ENCODE data around the gene FAM110A.
A peak's percentile ranks its signal among the peaks of the same experiment; 100 is the strongest.

Gene FAM110A

DNA sequence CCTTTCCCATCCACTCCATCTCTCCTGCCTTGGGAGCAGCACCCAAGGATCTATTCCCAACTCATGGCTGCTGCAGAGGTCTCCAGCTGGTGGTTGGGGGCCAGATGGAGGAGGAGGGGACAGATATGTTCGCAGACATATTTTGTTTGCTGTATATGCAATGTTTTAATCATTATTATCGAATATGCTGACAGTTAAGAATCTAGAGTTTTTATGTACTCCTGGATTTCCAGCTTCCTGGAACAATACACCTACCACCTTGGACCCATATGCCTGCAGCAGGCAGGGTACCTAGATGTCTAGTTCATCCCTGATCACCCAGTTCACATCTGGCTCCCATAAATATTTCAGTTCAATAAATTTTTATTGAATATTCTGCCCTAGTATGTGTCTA, 9.0 kb downstream of the FAM110A start:
- TF ChIP-seq, protein P1, sequence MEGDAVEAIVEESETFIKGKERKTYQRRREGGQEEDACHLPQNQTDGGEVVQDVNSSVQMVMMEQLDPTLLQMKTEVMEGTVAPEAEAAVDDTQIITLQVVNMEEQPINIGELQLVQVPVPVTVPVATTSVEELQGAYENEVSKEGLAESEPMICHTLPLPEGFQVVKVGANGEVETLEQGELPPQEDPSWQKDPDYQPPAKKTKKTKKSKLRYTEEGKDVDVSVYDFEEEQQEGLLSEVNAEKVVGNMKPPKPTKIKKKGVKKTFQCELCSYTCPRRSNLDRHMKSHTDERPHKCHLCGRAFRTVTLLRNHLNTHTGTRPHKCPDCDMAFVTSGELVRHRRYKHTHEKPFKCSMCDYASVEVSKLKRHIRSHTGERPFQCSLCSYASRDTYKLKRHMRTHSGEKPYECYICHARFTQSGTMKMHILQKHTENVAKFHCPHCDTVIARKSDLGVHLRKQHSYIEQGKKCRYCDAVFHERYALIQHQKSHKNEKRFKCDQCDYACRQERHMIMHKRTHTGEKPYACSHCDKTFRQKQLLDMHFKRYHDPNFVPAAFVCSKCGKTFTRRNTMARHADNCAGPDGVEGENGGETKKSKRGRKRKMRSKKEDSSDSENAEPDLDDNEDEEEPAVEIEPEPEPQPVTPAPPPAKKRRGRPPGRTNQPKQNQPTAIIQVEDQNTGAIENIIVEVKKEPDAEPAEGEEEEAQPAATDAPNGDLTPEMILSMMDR (IDR thresholded peaks at IDR 0.05; ENCODE audit: low read depth, low read length): no peak
- Histone ChIP-seq H3K27me3 (ENCODE audit: insufficient read depth, low read depth, severe bottlenecking) (no peaks in the 10 kb centered on the region), H3K4me3 (ENCODE audit: low read depth, low read length) (no peak overlapping the region)

DNA sequence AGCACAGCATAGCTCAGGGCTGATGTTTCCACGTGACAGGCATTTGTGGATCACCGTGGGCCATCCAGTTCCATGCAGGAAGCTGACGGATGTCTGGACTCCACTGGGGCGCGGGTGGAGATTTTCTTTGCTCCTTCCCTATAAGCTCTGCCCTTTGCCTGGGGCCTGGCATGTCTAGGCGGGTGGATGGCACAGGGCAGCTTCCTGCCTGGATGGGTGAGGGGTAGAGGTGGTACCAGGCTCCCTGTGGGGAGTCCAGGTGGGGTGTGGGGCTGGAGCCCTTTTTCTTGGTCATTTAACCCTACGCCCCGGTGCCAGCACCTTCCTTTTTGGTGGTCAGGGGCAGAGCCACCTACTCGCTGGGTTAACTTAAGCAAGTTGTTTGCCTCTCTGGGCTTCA, 10.4 kb downstream of the FAM110A start:
- Histone ChIP-seq H3K27ac (peak overlapping the region; percentile 37), H3K4me3 (ENCODE audit: low read depth, low read length) (no peak overlapping the region), H3K36me3 (peaks cover 12% of the 10 kb centered on the region), H3K9me3 (ENCODE audit: severe bottlenecking) (no peaks in the 10 kb centered on the region), H3K27me3 (ENCODE audit: insufficient read depth, low read depth, severe bottlenecking) (no peaks in the 10 kb centered on the region)
- TF ChIP-seq, protein P1 (IDR thresholded peaks at IDR 0.05; ENCODE audit: low read depth, low read length): no peak
- no peak for DNase-seq

More for the DNA sequence above, 9.0 kb downstream of the FAM110A start:
- Histone ChIP-seq H3K9me3 (ENCODE audit: severe bottlenecking) (no peaks in the 10 kb centered on the region), H3K27ac (no peak overlapping the region), H3K36me3 (peaks cover 9% of the 10 kb centered on the region)
- DNase-seq: no peak

DNA sequence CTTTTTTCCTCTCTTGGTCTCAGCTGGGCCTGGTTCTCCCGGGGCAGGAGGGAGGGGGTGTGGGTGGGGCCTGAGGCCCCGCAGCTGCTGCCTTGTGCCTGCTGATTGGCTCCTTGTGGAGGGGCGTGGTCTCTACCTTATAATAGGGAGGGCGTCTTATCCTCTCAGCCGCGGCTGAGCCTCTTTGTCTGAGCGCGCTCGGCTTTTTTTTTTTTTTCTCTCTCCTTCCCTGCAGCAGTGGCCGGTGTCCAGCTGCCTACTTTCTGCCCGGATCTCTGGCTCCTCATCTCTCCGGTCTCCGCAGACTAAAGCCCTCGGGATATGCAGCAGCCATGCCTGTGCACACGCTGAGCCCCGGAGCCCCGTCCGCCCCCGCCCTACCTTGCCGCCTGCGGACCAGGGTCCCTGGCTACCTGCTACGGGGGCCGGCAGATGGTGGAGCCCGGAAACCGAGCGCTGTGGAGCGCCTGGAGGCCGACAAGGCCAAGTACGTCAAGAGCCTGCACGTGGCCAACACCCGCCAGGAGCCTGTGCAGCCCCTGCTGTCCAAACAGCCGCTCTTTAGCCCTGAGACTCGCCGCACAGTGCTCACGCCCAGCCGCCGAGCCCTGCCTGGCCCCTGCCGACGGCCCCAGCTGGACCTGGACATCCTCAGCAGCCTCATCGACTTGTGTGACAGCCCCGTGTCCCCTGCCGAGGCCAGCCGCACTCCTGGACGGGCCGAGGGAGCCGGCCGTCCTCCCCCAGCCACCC, 11.1 kb downstream of the FAM110A start:
- H3K9me3 ChIP-seq (ENCODE audit: severe bottlenecking): no peaks in the 10 kb centered on the region
- H3K27ac ChIP-seq: peak overlapping the region; percentile 99
- H3K4me3 ChIP-seq (ENCODE audit: low read depth, low read length): peak overlapping the region; percentile 50
- TF ChIP-seq, protein P1 (IDR thresholded peaks at IDR 0.05; ENCODE audit: low read depth, low read length): peak; percentile 1; the same call in 1 of the 2 replicates
- H3K36me3 ChIP-seq: peaks cover 12% of the 10 kb centered on the region
- H3K27me3 ChIP-seq (ENCODE audit: insufficient read depth, low read depth, severe bottlenecking): no peaks in the 10 kb centered on the region
- peak; percentile 97 for DNase-seq

DNA sequence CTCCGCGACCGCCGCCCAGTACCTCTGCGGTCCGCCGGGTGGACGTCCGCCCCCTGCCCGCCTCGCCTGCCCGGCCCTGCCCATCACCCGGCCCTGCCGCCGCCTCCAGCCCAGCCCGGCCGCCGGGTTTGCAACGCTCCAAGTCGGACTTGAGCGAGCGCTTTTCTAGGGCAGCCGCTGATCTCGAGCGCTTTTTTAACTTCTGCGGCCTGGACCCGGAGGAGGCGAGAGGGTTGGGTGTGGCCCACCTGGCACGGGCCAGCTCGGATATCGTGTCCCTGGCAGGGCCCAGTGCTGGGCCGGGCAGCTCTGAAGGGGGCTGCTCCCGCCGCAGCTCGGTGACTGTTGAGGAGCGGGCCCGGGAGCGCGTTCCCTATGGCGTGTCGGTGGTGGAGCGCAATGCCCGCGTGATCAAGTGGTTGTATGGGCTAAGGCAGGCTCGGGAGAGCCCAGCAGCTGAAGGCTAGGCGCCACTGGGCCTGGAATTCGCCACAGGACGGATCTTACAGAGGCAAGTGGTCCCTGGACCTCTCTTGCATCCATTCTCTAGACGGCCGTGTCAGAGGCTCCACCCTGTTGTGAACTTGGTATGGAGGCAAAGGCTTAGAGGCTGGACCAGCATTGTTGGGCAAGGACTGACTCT, 11.8 kb downstream of the FAM110A start:
- Histone ChIP-seq H3K27me3 (ENCODE audit: insufficient read depth, low read depth, severe bottlenecking) (no peaks in the 10 kb centered on the region), H3K27ac (peak overlapping the region; percentile 99), H3K4me3 (ENCODE audit: low read depth, low read length) (peak overlapping the region; percentile 50), H3K9me3 (ENCODE audit: severe bottlenecking) (peaks cover 2% of the 10 kb centered on the region), H3K36me3 (peaks cover 12% of the 10 kb centered on the region)
- TF ChIP-seq, protein P1 (IDR thresholded peaks at IDR 0.05; ENCODE audit: low read depth, low read length): no peak
- DNase-seq: no peak

DNA sequence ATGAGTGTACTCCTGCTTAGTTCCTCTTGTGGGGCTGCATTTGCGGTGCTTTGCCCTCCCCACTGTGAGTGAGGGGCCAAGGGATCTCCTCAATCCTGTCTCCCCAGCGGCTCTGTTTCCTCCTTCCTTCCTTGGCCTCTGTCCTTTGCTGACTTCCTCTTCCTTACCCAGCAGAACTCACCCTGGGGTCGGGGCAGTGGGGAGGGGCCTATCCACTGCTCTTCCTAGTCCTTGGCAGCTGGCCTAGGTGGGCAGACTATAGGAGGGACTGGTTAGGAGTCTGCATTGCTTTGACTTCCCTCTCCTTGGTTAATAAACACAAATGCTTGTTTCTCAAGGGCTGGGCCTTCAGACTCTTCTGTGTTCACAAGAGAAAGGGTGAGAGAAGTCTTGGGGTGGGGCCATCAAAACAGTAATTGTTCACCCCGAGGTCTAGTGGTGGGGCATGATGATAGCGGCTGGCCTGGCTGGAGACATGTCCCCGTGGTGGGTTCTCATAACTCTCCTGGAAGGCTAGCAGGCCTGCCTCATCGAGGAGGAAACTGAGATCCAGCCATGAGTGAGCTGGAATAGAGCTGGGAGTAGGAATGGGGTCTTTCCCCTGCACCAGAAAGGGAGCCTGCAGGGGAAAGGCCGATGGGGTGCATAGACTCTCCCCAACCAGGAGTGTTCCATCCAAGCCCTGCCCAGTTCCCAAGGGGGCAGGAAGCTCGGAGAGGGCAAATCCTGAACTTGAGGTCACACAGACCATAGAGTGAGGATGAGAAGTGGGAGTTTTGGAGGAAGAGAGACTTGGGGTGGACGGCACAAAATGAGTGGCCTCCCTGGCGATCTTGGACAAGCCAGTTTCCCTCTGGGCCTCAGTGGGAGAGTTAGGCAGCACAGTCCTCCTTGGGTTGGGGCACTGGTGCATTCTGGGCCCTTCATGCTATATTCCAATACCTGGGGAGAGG, 12.7 kb downstream of the FAM110A start:
- no peak for DNase-seq
- H3K36me3 ChIP-seq: peaks cover 12% of the 10 kb centered on the region
- peaks cover 3% of the 10 kb centered on the region for H3K9me3 ChIP-seq (ENCODE audit: severe bottlenecking)
- no peak overlapping the region; the same call in 1 of the 2 replicates for H3K27ac ChIP-seq
- peak overlapping the region; percentile 11 for H3K4me3 ChIP-seq (ENCODE audit: low read depth, low read length)
- no peaks in the 10 kb centered on the region for H3K27me3 ChIP-seq (ENCODE audit: insufficient read depth, low read depth, severe bottlenecking)
- TF ChIP-seq, protein P1 (IDR thresholded peaks at IDR 0.05; ENCODE audit: low read depth, low read length): no peak

Measured in WERI-Rb-1 (cell line).